Upper lobe of left lung (tissue), 6 donors: ENCODE results near the gene DCUN1D4. TPM values are rescaled to one million over a fixed set of nuclear protein-coding genes. Genes with fewer than 3 reads are reported as not detected.

Experiments
- ATAC-seq, 2 donors: fragments of 200-7000 bp; cut with Tn5 transposase; one replicate each; pipeline ENCODE4 v1.9.1; 2022; ENCODE audit warnings: mild to moderate bottlenecking in 2 of 2, moderate library complexity in 2 of 2; ENCODE audit not compliant: low FRiP score in 2 of 2
- DNase-seq, 2 donors: peaks; one replicate each; pipeline ENCODE4 v3.0.0-alpha.2; 2019 to 2020
- H3K27ac ChIP-seq, 4 donors: fragments of 200-600 bp; sonication (generic); one replicate each; pipeline ENCODE4 v1.5.1; 2016 to 2019
- H3K27me3 ChIP-seq, 4 donors: fragments of 200-600 bp; sonication (generic); one replicate each; pipeline ENCODE4 v1.5.1; 2017 to 2019
- H3K36me3 ChIP-seq, 4 donors: fragments of 200-600 bp; sonication (generic); one replicate each; pipeline ENCODE4 v1.5.1; 2016 to 2019
- H3K4me1 ChIP-seq, 4 donors: fragments of 200-600 bp; sonication (generic); one replicate each; pipeline ENCODE4 v1.5.1; 2018 to 2019
- H3K4me3 ChIP-seq, 4 donors: fragments of 200-600 bp; sonication (generic); one replicate each; pipeline ENCODE4 v1.5.1; 2017 to 2019; ENCODE audit warnings: mild to moderate bottlenecking in 2 of 4, moderate library complexity in 1 of 4
- H3K9me3 ChIP-seq, 4 donors: fragments of 200-600 bp; sonication (generic); one replicate each; pipeline ENCODE4 v1.5.1; 2018 to 2019
- EP300 ChIP-seq, 4 donors: sonication (generic); formaldehyde crosslinking; IDR thresholded peaks; one replicate each; pipeline ENCODE4 v1.5.1; 2017; ENCODE audit warnings: antibody characterized with exemption in 4 of 4, control low read depth in 2 of 4
- POLR2A ChIP-seq, 4 donors: fragments of 450-650 bp; IDR thresholded peaks; one replicate each; pipeline ENCODE4 v1.5.1; 2016 to 2017; ENCODE audit warnings: antibody characterized with exemption in 4 of 4, mild to moderate bottlenecking in 2 of 4
- POLR2AphosphoS5 ChIP-seq, 2 donors: sonication (generic); formaldehyde crosslinking; IDR thresholded peaks; one replicate each; pipeline ENCODE4 v1.5.1; 2017; ENCODE audit warnings: antibody characterized with exemption in 2 of 2
- WGBS, 2 donors: methylation state at CpG; one replicate each; pipeline ENCODE4 v1.1.5; 2017 to 2018; 5-methylcytosine and 5-hydroxymethylcytosine counted together
- total RNA-seq, 6 donors: library from RNA; depleted of rRNA in 4 of 6; stranded (reverse); fragments of >200 nt in 4 of 6; gene quantifications; one replicate each; pipeline versions ENCODE4 v1.1.0 to v1.2.1, GENCODE V29; 2016 to 2021
- TF ChIP-seq, protein P1 (sequence below), 6 experiments: fragments of 450-650 bp in 4 of 6; fragments of 200-600 bp in 2 of 6; sonication (generic) in 2 of 6; IDR thresholded peaks; one replicate each; pipeline ENCODE4 v1.5.1; 2016 to 2019; ENCODE audit warnings: antibody characterized with exemption in 6 of 6
- donor health status: DM: no; HTN: no; CAD: no; lungs with moderate emphysema.
- donor health status: DM: no; HTN: yes; CAD: no; lungs with severe emphysema.

The DCUN1D4 gene
- total RNA-seq, 6 donors from 2014 or later, result 18.8 to 47.6 (median 31.2) TPM

- Histone ChIP-seq H3K4me3 (no peak overlapping the region), H3K9me3 (no peaks in the 10 kb centered on the region), H3K27ac (no peak overlapping the region), H3K27me3 (no peaks in the 10 kb centered on the region), H3K36me3 (peaks cover 7 to 68% (median 34%) of the 10 kb centered on the region in 4 donors), H3K4me1 (no peaks in the 10 kb centered on the region)
- DNase-seq (no peak), ATAC-seq (no peak)
- 96 to 100% methylated on average over 2 of the region's 2 CpGs for WGBS, 2 donors
- TF ChIP-seq POLR2AphosphoS5 (IDR thresholded peaks at IDR 0.05) (no peak), POLR2A (IDR thresholded peaks at IDR 0.05) (no peak), EP300 (IDR thresholded peaks at IDR 0.05) (no peak)
- TF ChIP-seq, protein P1, sequence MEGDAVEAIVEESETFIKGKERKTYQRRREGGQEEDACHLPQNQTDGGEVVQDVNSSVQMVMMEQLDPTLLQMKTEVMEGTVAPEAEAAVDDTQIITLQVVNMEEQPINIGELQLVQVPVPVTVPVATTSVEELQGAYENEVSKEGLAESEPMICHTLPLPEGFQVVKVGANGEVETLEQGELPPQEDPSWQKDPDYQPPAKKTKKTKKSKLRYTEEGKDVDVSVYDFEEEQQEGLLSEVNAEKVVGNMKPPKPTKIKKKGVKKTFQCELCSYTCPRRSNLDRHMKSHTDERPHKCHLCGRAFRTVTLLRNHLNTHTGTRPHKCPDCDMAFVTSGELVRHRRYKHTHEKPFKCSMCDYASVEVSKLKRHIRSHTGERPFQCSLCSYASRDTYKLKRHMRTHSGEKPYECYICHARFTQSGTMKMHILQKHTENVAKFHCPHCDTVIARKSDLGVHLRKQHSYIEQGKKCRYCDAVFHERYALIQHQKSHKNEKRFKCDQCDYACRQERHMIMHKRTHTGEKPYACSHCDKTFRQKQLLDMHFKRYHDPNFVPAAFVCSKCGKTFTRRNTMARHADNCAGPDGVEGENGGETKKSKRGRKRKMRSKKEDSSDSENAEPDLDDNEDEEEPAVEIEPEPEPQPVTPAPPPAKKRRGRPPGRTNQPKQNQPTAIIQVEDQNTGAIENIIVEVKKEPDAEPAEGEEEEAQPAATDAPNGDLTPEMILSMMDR (IDR thresholded peaks at IDR 0.05), result no peak
Measured at GRCh38 chr4:51868449-51868847, 25.5 kb downstream of the DCUN1D4 start.

- Histone ChIP-seq H3K27ac (no peak overlapping the region), H3K27me3 (no peaks in the 10 kb centered on the region), H3K36me3 (peaks cover 5 to 68% (median 27%) of the 10 kb centered on the region in 4 donors), H3K4me3 (no peak overlapping the region), H3K4me1 (no peaks in the 10 kb centered on the region), H3K9me3 (no peaks in the 10 kb centered on the region)
- no peak for DNase-seq
- ATAC-seq, result no peak
- 93 to 94% methylated on average over 3 of the region's 3 CpGs for WGBS, 2 donors
- TF ChIP-seq, protein P1 (IDR thresholded peaks at IDR 0.05), result no peak
- no peak for TF ChIP-seq POLR2A (IDR thresholded peaks at IDR 0.05)
- TF ChIP-seq EP300 (IDR thresholded peaks at IDR 0.05), result no peak
- TF ChIP-seq POLR2AphosphoS5 (IDR thresholded peaks at IDR 0.05), result no peak
Measured at GRCh38 chr4:51870441-51871188, 27.7 kb downstream of the DCUN1D4 start.

- Histone ChIP-seq H3K4me3 (no peak overlapping the region), H3K27me3 (no peaks in the 10 kb centered on the region), H3K36me3 (peaks cover 5 to 71% (median 18%) of the 10 kb centered on the region in 4 donors), H3K27ac (no peak overlapping the region), H3K4me1 (no peaks in the 10 kb centered on the region), H3K9me3 (no peaks in the 10 kb centered on the region)
- ATAC-seq (no peak), DNase-seq (no peak)
- 89 to 93% methylated on average over 9 of the region's 9 CpGs for WGBS, 2 donors
- TF ChIP-seq, protein P1 (IDR thresholded peaks at IDR 0.05), result no peak
- TF ChIP-seq EP300 (IDR thresholded peaks at IDR 0.05), result no peak
Measured at GRCh38 chr4:51872283-51872997, 29.5 kb downstream of the DCUN1D4 start.

DNA sequence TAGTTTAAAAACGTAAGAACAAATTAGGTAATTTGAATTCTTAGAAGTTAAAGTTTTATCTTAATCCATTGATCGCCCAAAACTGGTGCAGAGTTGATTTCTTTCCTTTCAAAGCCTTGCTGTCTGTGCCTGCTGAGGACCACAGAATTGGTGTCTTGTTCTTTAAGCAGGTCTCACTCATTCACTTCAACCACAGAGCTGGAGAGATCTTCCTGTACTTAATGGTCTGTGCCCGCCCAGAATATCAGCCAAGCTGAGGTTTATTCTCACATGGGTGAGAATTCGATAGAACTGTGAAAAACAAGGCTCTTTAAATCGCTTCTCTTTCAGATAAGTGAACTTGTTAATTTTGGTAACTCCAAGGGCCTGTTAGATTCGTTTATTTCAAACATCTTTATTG is 31.6 kb downstream of the DCUN1D4 start:
- ATAC-seq (no peak), DNase-seq (no peak)
- TF ChIP-seq POLR2A (IDR thresholded peaks at IDR 0.05) (no peak), EP300 (IDR thresholded peaks at IDR 0.05) (no peak), POLR2AphosphoS5 (IDR thresholded peaks at IDR 0.05) (no peak)
- TF ChIP-seq, protein P1 (IDR thresholded peaks at IDR 0.05), result no peak
- H3K9me3 ChIP-seq, result no peaks in the 10 kb centered on the region
- WGBS, 2 donors, result 92 to 94% methylated on average over 6 of the region's 6 CpGs
- H3K4me3 ChIP-seq, result no peak overlapping the region
- peaks cover 5 to 81% (median 19%) of the 10 kb centered on the region in 4 donors for H3K36me3 ChIP-seq
- H3K4me1 ChIP-seq, result no peaks in the 10 kb centered on the region
- no peaks in the 10 kb centered on the region for H3K27me3 ChIP-seq
- no peak overlapping the region for H3K27ac ChIP-seq
